ENCODE results near the gene LCN10.
"Not testable (repeated sequence)": the region's sequence is repeated elsewhere in the genome, so short reads cannot be mapped to it uniquely, and the experiment has no call there.

The LCN10 gene

DNA sequence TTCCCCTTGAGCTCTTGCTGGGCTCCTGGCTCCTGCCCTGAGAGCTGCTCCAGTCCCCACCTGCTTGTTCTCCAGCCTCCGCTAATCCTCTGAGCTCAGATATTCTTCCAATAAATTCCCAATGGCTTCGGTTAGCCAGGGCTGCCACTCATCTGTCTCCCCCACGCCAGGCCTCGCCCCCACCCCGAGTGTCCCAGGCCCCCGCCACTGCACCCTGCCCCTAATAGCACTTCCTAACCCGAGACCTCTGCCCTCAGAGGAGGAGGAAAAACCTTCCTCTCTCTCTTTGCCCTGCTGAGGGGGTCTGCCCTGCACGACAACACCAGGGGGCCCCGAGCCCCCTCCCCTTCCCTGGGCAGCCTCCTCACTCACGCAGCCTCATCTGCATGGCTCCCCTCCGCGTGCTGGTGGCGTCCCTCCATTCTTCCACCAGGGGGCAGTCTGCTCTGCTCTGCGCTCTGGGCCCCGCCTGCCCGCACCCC is 27.0 kb upstream of the LCN10 start:
- no peak overlapping the region for H3K4me3 ChIP-seq (ENCODE audit: control insufficient read depth, low read depth, low read length)
- TF ChIP-seq, protein P1, sequence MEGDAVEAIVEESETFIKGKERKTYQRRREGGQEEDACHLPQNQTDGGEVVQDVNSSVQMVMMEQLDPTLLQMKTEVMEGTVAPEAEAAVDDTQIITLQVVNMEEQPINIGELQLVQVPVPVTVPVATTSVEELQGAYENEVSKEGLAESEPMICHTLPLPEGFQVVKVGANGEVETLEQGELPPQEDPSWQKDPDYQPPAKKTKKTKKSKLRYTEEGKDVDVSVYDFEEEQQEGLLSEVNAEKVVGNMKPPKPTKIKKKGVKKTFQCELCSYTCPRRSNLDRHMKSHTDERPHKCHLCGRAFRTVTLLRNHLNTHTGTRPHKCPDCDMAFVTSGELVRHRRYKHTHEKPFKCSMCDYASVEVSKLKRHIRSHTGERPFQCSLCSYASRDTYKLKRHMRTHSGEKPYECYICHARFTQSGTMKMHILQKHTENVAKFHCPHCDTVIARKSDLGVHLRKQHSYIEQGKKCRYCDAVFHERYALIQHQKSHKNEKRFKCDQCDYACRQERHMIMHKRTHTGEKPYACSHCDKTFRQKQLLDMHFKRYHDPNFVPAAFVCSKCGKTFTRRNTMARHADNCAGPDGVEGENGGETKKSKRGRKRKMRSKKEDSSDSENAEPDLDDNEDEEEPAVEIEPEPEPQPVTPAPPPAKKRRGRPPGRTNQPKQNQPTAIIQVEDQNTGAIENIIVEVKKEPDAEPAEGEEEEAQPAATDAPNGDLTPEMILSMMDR (IDR thresholded peaks at IDR 0.05; ENCODE audit: control insufficient read depth, insufficient read depth, low read depth, low read length, missing control alignments), result peak; percentile 58
- DNase-seq (ENCODE audit: low read depth), result no peak

DNA sequence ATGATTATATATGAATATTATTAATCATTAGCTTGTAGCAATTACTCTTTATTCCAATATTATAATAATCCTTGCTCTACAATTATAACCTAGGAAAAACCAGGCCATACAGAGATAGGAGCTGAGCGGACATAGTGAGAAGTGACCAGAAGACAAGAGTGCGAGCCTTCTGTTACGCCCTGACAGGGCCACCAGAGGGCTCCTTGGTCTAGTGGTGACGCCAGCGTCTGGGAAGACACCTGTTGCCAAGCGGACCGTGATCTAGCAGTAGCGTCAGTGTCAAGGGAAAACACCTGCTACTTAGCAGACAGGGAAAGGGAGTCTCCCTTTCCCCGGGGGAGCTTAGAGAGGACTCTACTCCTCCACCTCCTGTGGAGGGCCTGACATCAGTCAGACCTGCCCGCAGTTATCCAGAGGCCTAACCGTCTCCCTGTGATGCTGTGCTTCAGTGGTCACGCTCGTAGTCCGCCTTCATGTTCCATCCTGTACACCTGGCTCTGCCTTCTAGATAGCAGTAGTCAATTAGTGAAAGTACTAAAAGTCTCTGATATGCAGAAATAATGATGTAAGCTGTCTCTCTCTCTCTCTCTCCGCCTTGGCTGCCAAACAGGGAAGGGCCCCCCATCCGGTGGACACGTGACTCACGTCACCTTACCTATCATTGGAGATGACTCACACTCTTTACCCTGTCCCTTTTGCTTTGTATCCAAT is 23.8 kb upstream of the LCN10 start:
- not testable (repeated sequence) for H3K4me3 ChIP-seq (ENCODE audit: control insufficient read depth, low read depth, low read length); DNase-seq (ENCODE audit: low read depth)
- TF ChIP-seq, protein P1 (IDR thresholded peaks at IDR 0.05; ENCODE audit: control insufficient read depth, insufficient read depth, low read depth, low read length, missing control alignments), result peak; percentile 27

DNA sequence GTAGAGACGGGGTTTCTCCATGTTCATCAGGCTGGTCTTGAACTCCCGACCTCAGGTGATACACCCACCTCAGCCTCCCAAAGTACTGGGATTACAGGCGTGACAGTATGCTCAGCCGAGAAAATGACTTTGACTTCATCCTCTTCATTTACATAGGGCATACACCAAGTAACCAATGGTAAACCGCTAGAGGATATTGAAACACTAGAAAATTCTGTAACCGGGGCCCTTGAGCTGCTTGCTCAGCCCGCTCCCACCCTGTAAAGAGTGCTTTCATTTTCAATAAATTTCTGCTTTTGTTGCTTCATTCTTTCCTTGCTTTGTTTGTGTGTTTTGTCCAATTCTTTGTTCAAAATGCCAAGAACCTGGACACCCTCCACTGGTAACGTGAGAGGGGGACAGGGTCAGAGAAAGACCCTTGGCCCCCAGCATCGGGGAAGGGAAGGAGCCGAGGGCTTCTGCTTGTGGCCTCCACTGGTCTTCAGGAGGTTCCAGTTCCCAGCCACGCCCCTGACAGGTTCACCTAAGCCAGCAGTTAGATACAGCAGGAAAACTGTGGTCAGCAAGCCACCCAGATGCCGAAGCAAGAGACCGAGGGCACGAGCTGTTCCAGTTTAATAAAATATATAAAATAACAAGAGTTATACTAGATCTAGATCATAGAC is 23.1 kb upstream of the LCN10 start:
- H3K4me3 ChIP-seq (ENCODE audit: control insufficient read depth, low read depth, low read length); DNase-seq (ENCODE audit: low read depth): not testable (repeated sequence)

DNA sequence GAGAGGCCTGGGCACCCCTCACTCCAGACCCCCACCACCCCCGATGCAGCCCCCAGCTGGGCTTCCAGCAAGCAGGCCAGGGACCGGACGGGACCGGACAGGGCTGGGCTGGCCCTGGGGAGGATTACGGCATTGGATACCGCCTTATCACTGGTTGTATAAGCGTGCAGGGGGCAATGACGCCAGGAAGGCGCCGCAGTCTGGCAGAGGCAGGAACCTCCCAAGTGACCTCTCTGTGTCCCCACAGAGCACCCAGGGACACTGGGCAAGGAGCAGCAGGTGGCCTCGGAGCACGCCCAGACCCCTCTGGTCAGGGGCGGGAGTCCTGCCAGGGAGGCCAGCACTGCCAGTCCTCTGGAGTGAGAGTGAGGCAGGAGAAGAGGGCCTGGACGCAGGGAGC is 22.3 kb upstream of the LCN10 start:
- TF ChIP-seq, protein P1 (IDR thresholded peaks at IDR 0.05; ENCODE audit: control insufficient read depth, insufficient read depth, low read depth, low read length, missing control alignments), result no peak
- no peak overlapping the region for H3K4me3 ChIP-seq (ENCODE audit: control insufficient read depth, low read depth, low read length)
- DNase-seq (ENCODE audit: low read depth), result no peak

DNA sequence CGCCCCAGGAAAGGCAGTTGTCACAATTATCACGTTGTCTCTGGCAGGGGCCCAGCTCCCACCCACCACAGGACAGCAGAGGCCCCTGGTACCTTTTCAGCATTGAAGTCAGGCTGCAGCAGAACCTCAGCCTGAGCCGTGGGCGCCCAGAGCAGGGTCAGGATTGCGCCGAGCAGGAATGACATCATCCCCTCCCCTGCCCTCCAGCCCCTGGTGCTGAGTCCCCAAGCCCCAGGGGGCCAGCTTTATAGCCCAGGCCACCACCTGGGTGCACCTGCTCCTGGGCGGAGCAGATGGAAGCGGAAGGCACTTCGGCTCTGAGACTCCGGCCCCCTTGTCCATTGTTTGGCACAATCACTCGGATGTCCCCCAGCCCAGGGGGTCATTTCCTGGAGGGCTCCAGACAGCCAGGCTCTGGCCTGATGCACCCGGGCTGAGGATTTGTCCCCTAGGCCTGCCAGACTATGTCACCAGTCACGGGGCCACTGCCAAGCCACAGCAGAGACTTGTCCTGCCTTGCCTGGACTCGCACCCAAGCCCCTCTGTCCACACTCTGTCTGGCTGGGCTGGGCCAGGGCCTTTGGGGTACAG is 21.7 kb upstream of the LCN10 start, which contains the start of gene LCN15:
Gene LCN15 (minus strand): TSS at position 218 of the 591 bp plus-strand sequence. CDS start 30 bp downstream, at position 188.
- no peak within 1 kb of the TSS for H3K4me3 ChIP-seq (ENCODE audit: control insufficient read depth, low read depth, low read length)
- no peak for DNase-seq (ENCODE audit: low read depth)
- TF ChIP-seq, protein P1 (IDR thresholded peaks at IDR 0.05; ENCODE audit: control insufficient read depth, insufficient read depth, low read depth, low read length, missing control alignments), result no peak

DNA sequence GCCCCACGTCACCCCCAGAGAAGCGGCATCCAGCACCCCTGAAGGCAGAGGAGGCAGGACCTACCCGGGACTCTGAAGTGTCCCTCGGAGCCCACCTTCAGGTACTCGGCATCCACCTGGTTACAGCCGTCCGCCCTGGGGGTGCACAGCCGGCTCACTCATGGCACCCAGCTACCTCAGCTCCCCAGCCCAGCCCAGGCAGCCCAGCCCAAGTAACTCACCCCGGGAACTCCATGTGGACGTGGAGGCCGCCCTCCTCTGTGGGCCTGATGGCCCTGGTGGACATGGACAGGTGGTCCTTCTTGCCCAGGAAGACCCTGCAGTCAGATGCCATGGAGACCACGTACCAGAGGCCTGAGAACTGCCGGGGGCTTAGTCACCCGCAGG is 20.9 kb upstream of the LCN10 start:
- H3K4me3 ChIP-seq (ENCODE audit: control insufficient read depth, low read depth, low read length), result no peak overlapping the region
- TF ChIP-seq, protein P1 (IDR thresholded peaks at IDR 0.05; ENCODE audit: control insufficient read depth, insufficient read depth, low read depth, low read length, missing control alignments), result no peak
- DNase-seq (ENCODE audit: low read depth), result no peak
